ENCODE results near the gene PCLAF. TPM values are rescaled to one million over a fixed set of nuclear protein-coding genes. Genes with fewer than 3 reads are reported as not detected.

Gene PCLAF
- total and polyA plus RNA-seq, 2 donors (not counting 1 experiment from before 2014, with no cell fraction given) = 0.42 to 0.92 TPM

GRCh38 chr15:64343222-64343621, 38.0 kb downstream of the PCLAF start:
- no peak overlapping the region for H3K27ac Mint-ChIP-seq
- Histone ChIP-seq H3K36me3 (replicated peaks in 1 of 2; ENCODE audit: control extremely low read depth in 1 of 2, control insufficient read depth in 1 of 2, extremely low read depth in 1 of 2, insufficient read depth in 2 of 2, low read length in 1 of 2) (peaks cover 3 to 15% of the 10 kb centered on the region in 2 experiments), H3K9ac (ENCODE audit: low read length) (no peak overlapping the region), H3K79me2 (ENCODE audit: control insufficient read depth, insufficient read depth, low read length) (peaks cover 76% of the 10 kb centered on the region), H3K9me3 (ENCODE audit: control extremely low read depth in 1 of 3, control insufficient read depth in 2 of 3, insufficient read depth in 1 of 3, low read length in 2 of 3) (no peaks in the 10 kb centered on the region), H2AFZ (ENCODE audit: insufficient read depth, low read depth, low read length, poor library complexity, severe bottlenecking) (no peak overlapping the region), H3K4me3 (ENCODE audit: control extremely low read depth in 1 of 5, extremely low read depth in 1 of 5, insufficient read depth in 1 of 5, low read depth in 2 of 5, low read length in 4 of 5) (no peak overlapping the region), H3K27ac (ENCODE audit: low read length in 2 of 2) (no peak overlapping the region), H3K4me2 (replicated peaks; ENCODE audit: low read depth, low read length, poor library complexity, severe bottlenecking) (no peak overlapping the region), H3K4me1 (ENCODE audit: control insufficient read depth in 2 of 2, insufficient read depth in 2 of 2, low read length in 2 of 2) (no peaks in the 10 kb centered on the region), H4K20me1 (ENCODE audit: control insufficient read depth, insufficient read depth, low read length, poor library complexity, severe bottlenecking) (peaks cover 15% of the 10 kb centered on the region), H3K27me3 (replicated peaks in 1 of 4; ENCODE audit: control extremely low read depth in 1 of 4, control insufficient read depth in 3 of 4, insufficient read depth in 4 of 4, low read length in 3 of 4) (no peaks in the 10 kb centered on the region)
- DNase-seq (no peak), ATAC-seq (ENCODE audit: low read depth) (no peak)
- ChIA-PET CTCF (no interaction called here), POLR2A (no interaction called here)
- H3K27me3 Mint-ChIP-seq = no peaks in the 10 kb centered on the region
- TF ChIP-seq, protein P1, sequence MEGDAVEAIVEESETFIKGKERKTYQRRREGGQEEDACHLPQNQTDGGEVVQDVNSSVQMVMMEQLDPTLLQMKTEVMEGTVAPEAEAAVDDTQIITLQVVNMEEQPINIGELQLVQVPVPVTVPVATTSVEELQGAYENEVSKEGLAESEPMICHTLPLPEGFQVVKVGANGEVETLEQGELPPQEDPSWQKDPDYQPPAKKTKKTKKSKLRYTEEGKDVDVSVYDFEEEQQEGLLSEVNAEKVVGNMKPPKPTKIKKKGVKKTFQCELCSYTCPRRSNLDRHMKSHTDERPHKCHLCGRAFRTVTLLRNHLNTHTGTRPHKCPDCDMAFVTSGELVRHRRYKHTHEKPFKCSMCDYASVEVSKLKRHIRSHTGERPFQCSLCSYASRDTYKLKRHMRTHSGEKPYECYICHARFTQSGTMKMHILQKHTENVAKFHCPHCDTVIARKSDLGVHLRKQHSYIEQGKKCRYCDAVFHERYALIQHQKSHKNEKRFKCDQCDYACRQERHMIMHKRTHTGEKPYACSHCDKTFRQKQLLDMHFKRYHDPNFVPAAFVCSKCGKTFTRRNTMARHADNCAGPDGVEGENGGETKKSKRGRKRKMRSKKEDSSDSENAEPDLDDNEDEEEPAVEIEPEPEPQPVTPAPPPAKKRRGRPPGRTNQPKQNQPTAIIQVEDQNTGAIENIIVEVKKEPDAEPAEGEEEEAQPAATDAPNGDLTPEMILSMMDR (IDR thresholded peaks at IDR 0.05) = no peak
- no peak for TF ChIP-seq EZH2 (IDR thresholded peaks at IDR 0.05; ENCODE audit: borderline replicate concordance, insufficient read depth, low read depth, low read length, poor library complexity, severe bottlenecking)
- H3K9me3 Mint-ChIP-seq (ENCODE audit: insufficient read depth) = no peaks in the 10 kb centered on the region
- peaks cover 10% of the 10 kb centered on the region for H3K4me1 Mint-ChIP-seq
- intact Hi-C loops (cut with micrococcal nuclease) = no loop called here
- H3K4me3 Mint-ChIP-seq = no peak overlapping the region

DNA sequence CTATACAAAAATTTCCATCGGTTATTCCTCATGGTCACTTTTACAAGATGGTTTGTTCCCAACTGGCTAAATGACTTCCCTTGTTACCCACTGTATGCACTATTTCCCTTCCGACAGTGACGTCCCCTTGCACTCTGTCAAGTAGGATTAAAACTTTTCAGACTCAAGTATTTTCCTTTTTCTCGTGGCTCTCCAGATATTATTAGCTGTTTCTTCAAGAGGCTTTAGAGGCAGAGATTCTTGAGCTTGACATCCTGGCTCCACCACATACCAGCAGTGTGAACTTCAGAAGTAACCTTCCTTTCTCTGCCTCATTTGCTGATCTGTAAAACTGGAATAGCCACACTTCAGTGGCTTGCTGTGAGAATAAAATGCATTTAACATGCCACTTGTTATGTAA, 39.3 kb downstream of the PCLAF start:
- Mint-ChIP-seq H3K4me3 (no peak overlapping the region), H3K27me3 (no peaks in the 10 kb centered on the region), H3K9me3 (ENCODE audit: insufficient read depth) (no peaks in the 10 kb centered on the region), H3K4me1 (peaks cover 10% of the 10 kb centered on the region), H3K27ac (no peak overlapping the region)
- POLR2A ChIA-PET = no interaction called here
- WGBS (ENCODE audit: insufficient coverage) = 98% methylated on average over 4 of the region's 4 CpGs
- H3K27me3 ChIP-seq (replicated peaks in 1 of 4; ENCODE audit: control extremely low read depth in 1 of 4, control insufficient read depth in 3 of 4, insufficient read depth in 4 of 4, low read length in 3 of 4) = no peaks in the 10 kb centered on the region
- DNase-seq (no peak), ATAC-seq (ENCODE audit: low read depth) (no peak)
- H3K79me2 ChIP-seq (ENCODE audit: control insufficient read depth, insufficient read depth, low read length) = peaks cover 63% of the 10 kb centered on the region
- H4K20me1 ChIP-seq (ENCODE audit: control insufficient read depth, insufficient read depth, low read length, poor library complexity, severe bottlenecking) = peaks cover 15% of the 10 kb centered on the region
- intact Hi-C loops (cut with micrococcal nuclease) = no loop called here
- no peak overlapping the region for H3K27ac ChIP-seq (ENCODE audit: low read length in 2 of 2)
- H2AFZ ChIP-seq (ENCODE audit: insufficient read depth, low read depth, low read length, poor library complexity, severe bottlenecking) = no peak overlapping the region
- H3K9ac ChIP-seq (ENCODE audit: low read length) = no peak overlapping the region
- CTCF ChIA-PET = no interaction called here
- no peaks in the 10 kb centered on the region for H3K9me3 ChIP-seq (ENCODE audit: control extremely low read depth in 1 of 3, control insufficient read depth in 2 of 3, insufficient read depth in 1 of 3, low read length in 2 of 3)
- TF ChIP-seq EZH2 (IDR thresholded peaks at IDR 0.05; ENCODE audit: borderline replicate concordance, insufficient read depth, low read depth, low read length, poor library complexity, severe bottlenecking) = no peak
- TF ChIP-seq, protein P1 (IDR thresholded peaks at IDR 0.05) = no peak
- peaks cover 0 to 11% of the 10 kb centered on the region in 2 experiments for H3K36me3 ChIP-seq (replicated peaks in 1 of 2; ENCODE audit: control extremely low read depth in 1 of 2, control insufficient read depth in 1 of 2, extremely low read depth in 1 of 2, insufficient read depth in 2 of 2, low read length in 1 of 2)
- H3K4me2 ChIP-seq (replicated peaks; ENCODE audit: low read depth, low read length, poor library complexity, severe bottlenecking) = no peak overlapping the region
- H3K4me3 ChIP-seq (ENCODE audit: control extremely low read depth in 1 of 5, extremely low read depth in 1 of 5, insufficient read depth in 1 of 5, low read depth in 2 of 5, low read length in 4 of 5) = no peak overlapping the region
- H3K4me1 ChIP-seq (ENCODE audit: control insufficient read depth in 2 of 2, insufficient read depth in 2 of 2, low read length in 2 of 2) = no peaks in the 10 kb centered on the region

Measured in B cell (primary cell).